Liver (tissue), 9 donors: ENCODE data around the gene ZNF341. TPM values are rescaled to one million over a fixed set of nuclear protein-coding genes. Genes with fewer than 3 reads are reported as not detected.

Source experiments
- DNase-seq: peaks from one replicate; pipeline ENCODE4 v3.0.0-alpha.2; 2017; ENCODE audit warnings: low spot score
- H3K27ac ChIP-seq, 2 donors: one replicate each; pipeline ENCODE4 v1.7.0; 2013; ENCODE audit warnings: inconsistent platforms in 2 of 2, low read length in 2 of 2, control low read depth in 1 of 2, low read depth in 1 of 2, mild to moderate bottlenecking in 1 of 2
- H3K27me3 ChIP-seq, 4 donors: one replicate each; pipeline versions ENCODE4 v1.6.1 to v1.7.0; 2013; ENCODE audit warnings: low read length in 3 of 4, inconsistent platforms in 1 of 4, mild to moderate bottlenecking in 1 of 4, moderate library complexity in 1 of 4; ENCODE audit not compliant: control insufficient read depth in 4 of 4, insufficient read depth in 4 of 4
- H3K36me3 ChIP-seq, 4 donors: one replicate each; pipeline versions ENCODE4 v1.6.1 to v1.7.0; 2013; ENCODE audit warnings: low read length in 3 of 4, mild to moderate bottlenecking in 3 of 4, low read depth in 1 of 4, moderate library complexity in 1 of 4; ENCODE audit not compliant: control insufficient read depth in 4 of 4, insufficient read depth in 3 of 4
- H3K4me1 ChIP-seq, 4 donors: one replicate each; pipeline versions ENCODE4 v1.6.1 to v1.7.0; 2013; ENCODE audit warnings: low read length in 3 of 4, mild to moderate bottlenecking in 3 of 4, moderate library complexity in 1 of 4; ENCODE audit not compliant: control insufficient read depth in 4 of 4, insufficient read depth in 4 of 4
- H3K4me3 ChIP-seq, 3 donors: one replicate each; pipeline versions ENCODE4 v1.6.1 to v1.7.0; 2013; ENCODE audit warnings: low read length in 3 of 3, control low read depth in 1 of 3, low read depth in 1 of 3, mild to moderate bottlenecking in 1 of 3
- H3K9ac ChIP-seq, 2 donors: one replicate each; pipeline ENCODE4 v1.7.0; 2013; ENCODE audit warnings: low read length in 2 of 2, mild to moderate bottlenecking in 2 of 2, moderate library complexity in 2 of 2, control low read depth in 1 of 2, low read depth in 1 of 2
- H3K9me3 ChIP-seq, 4 donors: one replicate each; pipeline versions ENCODE4 v1.6.1 to v1.7.0; 2013; ENCODE audit warnings: low read length in 3 of 4; ENCODE audit not compliant: control insufficient read depth in 4 of 4
- ATF3 ChIP-seq: IDR thresholded peaks from 2 replicates; pipeline ENCODE4 v1.6.1; 2016; ENCODE audit warnings: antibody characterized with exemption
- CTCF ChIP-seq: fragments of 150-350 bp; IDR thresholded peaks from 2 replicates; pipeline ENCODE4 v1.5.1; 2017; ENCODE audit warnings: improper control_type of control experiment, low read depth, low read length; ENCODE audit not compliant: missing input control
- EGR1 ChIP-seq, 2 donors: IDR thresholded peaks; 2 replicates each; pipeline ENCODE4 v1.6.1; 2016 to 2018; ENCODE audit warnings: antibody characterized with exemption in 2 of 2, low read depth in 2 of 2
- FOXA1 ChIP-seq: IDR thresholded peaks from 2 replicates; pipeline ENCODE4 v1.6.1; 2016; ENCODE audit warnings: antibody characterized with exemption
- FOXA2 ChIP-seq: IDR thresholded peaks from 2 replicates; pipeline ENCODE4 v1.6.1; 2016; ENCODE audit warnings: antibody characterized with exemption
- GABPA ChIP-seq, 2 donors: IDR thresholded peaks in 1 of 2; conservative IDR thresholded peaks in 1 of 2; 2 replicates each; pipeline ENCODE4 v1.6.1; 2016; ENCODE audit warnings: antibody characterized with exemption in 2 of 2, mild to moderate bottlenecking in 1 of 2, moderate library complexity in 1 of 2
- HNF4A ChIP-seq, 2 donors: conservative IDR thresholded peaks; 2 replicates each; pipeline ENCODE4 v1.6.1; 2016; ENCODE audit warnings: antibody characterized with exemption in 2 of 2, mild to moderate bottlenecking in 2 of 2
- HNF4G ChIP-seq: IDR thresholded peaks from 2 replicates; pipeline ENCODE4 v1.6.1; 2016; ENCODE audit warnings: antibody characterized with exemption
- JUND ChIP-seq, 2 donors: IDR thresholded peaks; 2 replicates each; pipeline ENCODE4 v1.6.1; 2016; ENCODE audit warnings: antibody characterized with exemption in 2 of 2
- NR2F2 ChIP-seq: IDR thresholded peaks from 2 replicates; pipeline ENCODE4 v1.6.1; 2016; ENCODE audit warnings: antibody characterized with exemption
- RAD21 ChIP-seq, 2 donors: IDR thresholded peaks; 2 replicates each; pipeline ENCODE4 v1.6.1; 2016; ENCODE audit warnings: antibody characterized with exemption in 2 of 2, mild to moderate bottlenecking in 2 of 2
- REST ChIP-seq: IDR thresholded peaks from 2 replicates; pipeline ENCODE4 v1.6.1; 2016; ENCODE audit warnings: antibody characterized with exemption, mild to moderate bottlenecking
- RXRA ChIP-seq, 2 donors: IDR thresholded peaks; 2 replicates each; pipeline ENCODE4 v1.6.1; 2017 to 2018; ENCODE audit warnings: antibody characterized with exemption in 2 of 2, mild to moderate bottlenecking in 1 of 2
- SP1 ChIP-seq: IDR thresholded peaks from 2 replicates; pipeline ENCODE4 v1.6.1; 2018; ENCODE audit warnings: antibody characterized with exemption, mild to moderate bottlenecking
- TAF1 ChIP-seq: conservative IDR thresholded peaks from 2 replicates; pipeline ENCODE4 v1.6.1; 2016; ENCODE audit warnings: antibody characterized with exemption, mild to moderate bottlenecking
- YY1 ChIP-seq: IDR thresholded peaks from 2 replicates; pipeline ENCODE4 v1.6.1; 2016; ENCODE audit warnings: antibody characterized with exemption, mild to moderate bottlenecking
- WGBS: extraction: QIAGEN DNeasy Blood & Tissue Kit; methylation state at CpG from one replicate; pipeline ENCODE4 v1.1.7; 2013; 5-methylcytosine and 5-hydroxymethylcytosine counted together
- polyA plus RNA-seq, 2 donors: library from polyadenylated mRNA; stranded (reverse) in 1 of 2; unstranded in 1 of 2; fragments of 200-250 nt in 1 of 2; fragments of >200 nt in 1 of 2; fragmentation: Nextera tagmentation in 1 of 2; extraction: Ambion mirVana in 1 of 2; gene quantifications; one replicate each; pipeline versions ENCODE4 v1.2.1 to v1.2.3, GENCODE V29; 2013 to 2015
- total RNA-seq, 2 donors: library from RNA; depleted of rRNA; stranded (reverse); fragments of >200 nt; gene quantifications; one replicate each; pipeline ENCODE4 v1.2.3, GENCODE V29; 2014
- TF ChIP-seq, protein P1 (sequence below): IDR thresholded peaks from 2 replicates; pipeline ENCODE4 v1.6.1; 2016; ENCODE audit warnings: antibody characterized with exemption
- TF ChIP-seq, protein P2 (sequence below): IDR thresholded peaks from 2 replicates; pipeline ENCODE4 v1.6.1; 2016; ENCODE audit warnings: antibody characterized with exemption
- donor health status: healthy.
- donor health status: healthy.
- donor health status: healthy.
- donor health status: healthy.
- donor health status: healthy.

Gene ZNF341
- total and polyA plus RNA-seq, 4 donors, result 0.69 to 1.1 (median 0.82) TPM

DNA sequence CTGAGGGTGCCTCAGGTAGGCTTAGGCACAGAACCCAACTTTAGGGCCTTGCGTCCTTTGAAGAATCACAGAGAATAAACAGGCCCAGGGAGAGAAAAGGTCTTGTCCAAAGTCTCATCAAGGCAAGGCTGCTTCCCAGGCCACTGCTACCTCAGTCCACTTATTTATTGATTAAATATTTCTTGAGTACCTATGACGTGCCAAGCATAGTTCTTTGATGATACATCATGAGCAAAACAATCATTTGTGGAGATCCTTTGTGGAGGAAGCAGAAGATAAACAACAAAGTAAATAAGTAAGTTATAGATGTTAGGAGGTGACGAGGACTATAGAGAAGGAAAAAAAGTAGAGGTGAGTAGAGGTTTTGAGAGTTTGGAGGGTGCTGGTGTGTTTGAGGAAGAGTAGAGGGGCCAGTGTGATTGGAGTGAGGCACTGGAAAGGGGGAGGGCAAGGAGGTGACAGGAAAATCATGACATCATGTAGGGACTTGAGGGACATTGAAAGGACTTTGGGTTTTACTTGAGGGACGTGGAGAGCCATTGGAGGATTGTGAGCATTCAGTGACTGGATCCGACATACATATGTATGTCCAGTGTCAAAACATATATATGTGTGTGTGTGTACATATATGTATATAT lies 65.2 kb downstream of the ZNF341 start:
- Histone ChIP-seq H3K4me1 (no peaks in the 10 kb centered on the region), H3K4me3 (no peak overlapping the region), H3K9ac (no peak overlapping the region), H3K36me3 (no peaks in the 10 kb centered on the region), H3K9me3 (no peaks in the 10 kb centered on the region), H3K27ac (no peak overlapping the region), H3K27me3 (no peaks in the 10 kb centered on the region)
- DNase-seq, result no peak
- no peak for TF ChIP-seq ATF3
- TF ChIP-seq NR2F2, result no peak
- TF ChIP-seq HNF4G, result no peak
- no peak for TF ChIP-seq JUND (IDR thresholded peaks at IDR 0.05)
- TF ChIP-seq TAF1, result no peak
- 90% methylated on average over 5 of the region's 5 CpGs for WGBS

DNA sequence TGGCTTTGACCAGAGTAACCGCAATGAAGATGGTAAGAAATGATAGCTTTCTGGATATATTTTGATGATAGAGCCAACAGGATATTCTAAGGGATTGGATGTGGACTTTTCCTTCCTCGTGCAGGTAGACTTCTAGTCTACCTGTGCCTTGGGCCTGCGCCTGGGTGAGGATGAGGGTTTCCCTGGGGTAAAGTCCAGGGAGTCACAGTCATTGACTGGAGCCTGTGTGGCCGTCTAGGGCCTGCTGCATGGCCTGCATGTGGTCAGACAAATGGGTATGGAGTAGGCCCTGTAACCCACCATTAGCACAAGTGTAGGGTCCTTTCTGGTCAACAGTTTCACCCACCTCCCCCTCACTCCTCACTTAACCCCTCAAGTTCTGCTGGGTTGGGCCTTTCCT lies 66.6 kb downstream of the ZNF341 start:
- no peak overlapping the region for H3K9ac ChIP-seq
- WGBS, result 88% methylated on average over 4 of the region's 4 CpGs
- TF ChIP-seq ATF3, result no peak
- no peak for TF ChIP-seq YY1
- TF ChIP-seq, protein P1, sequence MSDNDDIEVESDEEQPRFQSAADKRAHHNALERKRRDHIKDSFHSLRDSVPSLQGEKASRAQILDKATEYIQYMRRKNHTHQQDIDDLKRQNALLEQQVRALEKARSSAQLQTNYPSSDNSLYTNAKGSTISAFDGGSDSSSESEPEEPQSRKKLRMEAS, result no peak
- TF ChIP-seq RAD21 (IDR thresholded peaks at IDR 0.05), result no peak
- no peak for TF ChIP-seq FOXA2
- no peak for TF ChIP-seq EGR1 (IDR thresholded peaks at IDR 0.05; ENCODE audit: low read depth in 2 of 2)
- TF ChIP-seq TAF1, result no peak
- TF ChIP-seq GABPA (IDR thresholded peaks at IDR 0.05 in 1 of 2, conservative IDR thresholded peaks at IDR 0.05 in 1 of 2), result no peak
- no peak for TF ChIP-seq JUND (IDR thresholded peaks at IDR 0.05)
- DNase-seq, result no peak
- H3K27me3 ChIP-seq, result no peaks in the 10 kb centered on the region
- no peak overlapping the region for H3K4me3 ChIP-seq
- H3K4me1 ChIP-seq, result no peaks in the 10 kb centered on the region
- no peak overlapping the region for H3K27ac ChIP-seq
- H3K9me3 ChIP-seq, result no peaks in the 10 kb centered on the region
- no peaks in the 10 kb centered on the region for H3K36me3 ChIP-seq

DNA sequence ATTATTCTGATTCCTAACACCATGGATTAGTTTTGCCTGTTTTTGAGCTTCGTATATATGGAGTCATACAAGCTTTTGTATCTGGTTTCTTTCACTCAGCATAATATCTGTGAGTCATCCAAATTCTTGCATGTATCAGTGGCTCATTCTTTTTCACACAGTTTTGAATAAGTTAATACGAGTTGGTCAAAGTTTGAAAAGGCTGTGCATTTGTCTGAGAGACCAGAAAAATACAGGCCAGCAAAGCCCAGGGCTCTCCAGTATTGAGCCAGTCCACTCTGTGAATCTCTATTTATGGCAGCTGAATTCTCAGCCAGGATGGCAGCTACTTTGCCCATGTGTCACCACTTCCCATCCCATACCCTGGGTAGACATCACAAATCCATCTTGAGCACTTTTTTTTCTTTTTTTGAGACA lies 72.1 kb downstream of the ZNF341 start:
- H3K9ac ChIP-seq, result no peak overlapping the region
- no peaks in the 10 kb centered on the region for H3K4me1 ChIP-seq
- WGBS, result 83% methylated on average over 2 of the region's 2 CpGs
- H3K27me3 ChIP-seq, result no peaks in the 10 kb centered on the region
- no peak for DNase-seq
- no peak overlapping the region for H3K27ac ChIP-seq
- H3K4me3 ChIP-seq, result no peak overlapping the region
- H3K9me3 ChIP-seq, result no peaks in the 10 kb centered on the region
- TF ChIP-seq, protein P1, result no peak
- no peak for TF ChIP-seq GABPA (IDR thresholded peaks at IDR 0.05 in 1 of 2, conservative IDR thresholded peaks at IDR 0.05 in 1 of 2)
- no peak for TF ChIP-seq NR2F2
- no peak for TF ChIP-seq SP1
- no peak for TF ChIP-seq ATF3
- no peak for TF ChIP-seq CTCF
- no peak for TF ChIP-seq RXRA (IDR thresholded peaks at IDR 0.05)
- no peak for TF ChIP-seq REST
- TF ChIP-seq YY1, result no peak
- TF ChIP-seq JUND (IDR thresholded peaks at IDR 0.05), result no peak
- no peak for TF ChIP-seq HNF4A (conservative IDR thresholded peaks at IDR 0.05)
- TF ChIP-seq, protein P2, sequence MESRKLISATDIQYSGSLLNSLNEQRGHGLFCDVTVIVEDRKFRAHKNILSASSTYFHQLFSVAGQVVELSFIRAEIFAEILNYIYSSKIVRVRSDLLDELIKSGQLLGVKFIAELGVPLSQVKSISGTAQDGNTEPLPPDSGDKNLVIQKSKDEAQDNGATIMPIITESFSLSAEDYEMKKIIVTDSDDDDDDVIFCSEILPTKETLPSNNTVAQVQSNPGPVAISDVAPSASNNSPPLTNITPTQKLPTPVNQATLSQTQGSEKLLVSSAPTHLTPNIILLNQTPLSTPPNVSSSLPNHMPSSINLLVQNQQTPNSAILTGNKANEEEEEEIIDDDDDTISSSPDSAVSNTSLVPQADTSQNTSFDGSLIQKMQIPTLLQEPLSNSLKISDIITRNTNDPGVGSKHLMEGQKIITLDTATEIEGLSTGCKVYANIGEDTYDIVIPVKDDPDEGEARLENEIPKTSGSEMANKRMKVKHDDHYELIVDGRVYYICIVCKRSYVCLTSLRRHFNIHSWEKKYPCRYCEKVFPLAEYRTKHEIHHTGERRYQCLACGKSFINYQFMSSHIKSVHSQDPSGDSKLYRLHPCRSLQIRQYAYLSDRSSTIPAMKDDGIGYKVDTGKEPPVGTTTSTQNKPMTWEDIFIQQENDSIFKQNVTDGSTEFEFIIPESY, result no peak
- TF ChIP-seq HNF4G, result no peak
- TF ChIP-seq EGR1 (IDR thresholded peaks at IDR 0.05; ENCODE audit: low read depth in 2 of 2), result no peak
- no peak for TF ChIP-seq FOXA1
- no peaks in the 10 kb centered on the region for H3K36me3 ChIP-seq
